Nephron progenitor cell (in vitro differentiated cells): ENCODE results near the gene PITPNC1.

ENCODE experiments used
- DNase-seq: peaks from one replicate; pipeline ENCODE4 v3.0.0; 2021
- H3K27ac Mint-ChIP-seq: 2 replicates; pipeline ENCODE4 v1.8.0; 2021; ENCODE audit warnings: mild to moderate bottlenecking, moderate library complexity, mixed read lengths
- H3K27me3 Mint-ChIP-seq: 2 replicates; pipeline ENCODE4 v1.8.0; 2021; ENCODE audit warnings: mild to moderate bottlenecking, low read depth, mixed read lengths; ENCODE audit not compliant: poor library complexity
- H3K36me3 Mint-ChIP-seq: 2 replicates; pipeline ENCODE4 v1.8.0; 2021; ENCODE audit warnings: low read depth, mixed read lengths
- H3K4me1 Mint-ChIP-seq: 2 replicates; pipeline ENCODE4 v1.8.0; 2021; ENCODE audit warnings: mixed read lengths
- H3K4me3 Mint-ChIP-seq: 2 replicates; pipeline ENCODE4 v1.8.0; 2021; ENCODE audit warnings: mild to moderate bottlenecking, moderate library complexity, mixed read lengths
- H3K9me3 Mint-ChIP-seq: 2 replicates; pipeline ENCODE4 v1.8.0; 2021; ENCODE audit warnings: mild to moderate bottlenecking, moderate library complexity, mixed read lengths
- TF ChIP-seq, protein P1 (sequence below): fragments of 200-600 bp; sonication (generic); IDR thresholded peaks from 2 replicates; pipeline ENCODE4 v1.5.0; 2021; ENCODE audit warnings: antibody characterized with exemption

Gene PITPNC1

DNA sequence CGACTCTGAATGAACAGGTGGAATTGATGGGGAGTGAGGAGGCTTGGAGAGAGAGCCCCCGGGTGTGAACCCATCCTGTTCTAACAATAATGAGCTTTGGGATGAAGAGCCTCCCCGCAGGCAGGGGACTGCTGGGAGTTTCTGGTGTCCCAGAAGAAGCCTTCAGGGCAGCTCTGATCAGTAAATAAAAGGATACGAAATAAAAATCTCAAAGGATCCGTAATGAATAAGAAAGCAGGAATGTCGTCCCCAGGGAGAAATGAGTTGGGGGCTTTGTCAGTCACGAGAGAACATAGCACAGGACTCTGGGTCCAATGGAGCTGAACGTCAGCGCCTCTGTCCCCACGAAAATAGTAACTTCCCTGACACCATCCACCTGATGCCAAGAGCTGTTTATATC lies 113.4 kb downstream of the PITPNC1 start:
- Mint-ChIP-seq H3K9me3 (peaks cover 2% of the 10 kb centered on the region), H3K4me1 (peaks cover 49% of the 10 kb centered on the region), H3K36me3 (no peaks in the 10 kb centered on the region), H3K27me3 (peaks cover 4% of the 10 kb centered on the region), H3K27ac (no peak overlapping the region), H3K4me3 (no peak overlapping the region)
- no peak for DNase-seq
- TF ChIP-seq, protein P1, sequence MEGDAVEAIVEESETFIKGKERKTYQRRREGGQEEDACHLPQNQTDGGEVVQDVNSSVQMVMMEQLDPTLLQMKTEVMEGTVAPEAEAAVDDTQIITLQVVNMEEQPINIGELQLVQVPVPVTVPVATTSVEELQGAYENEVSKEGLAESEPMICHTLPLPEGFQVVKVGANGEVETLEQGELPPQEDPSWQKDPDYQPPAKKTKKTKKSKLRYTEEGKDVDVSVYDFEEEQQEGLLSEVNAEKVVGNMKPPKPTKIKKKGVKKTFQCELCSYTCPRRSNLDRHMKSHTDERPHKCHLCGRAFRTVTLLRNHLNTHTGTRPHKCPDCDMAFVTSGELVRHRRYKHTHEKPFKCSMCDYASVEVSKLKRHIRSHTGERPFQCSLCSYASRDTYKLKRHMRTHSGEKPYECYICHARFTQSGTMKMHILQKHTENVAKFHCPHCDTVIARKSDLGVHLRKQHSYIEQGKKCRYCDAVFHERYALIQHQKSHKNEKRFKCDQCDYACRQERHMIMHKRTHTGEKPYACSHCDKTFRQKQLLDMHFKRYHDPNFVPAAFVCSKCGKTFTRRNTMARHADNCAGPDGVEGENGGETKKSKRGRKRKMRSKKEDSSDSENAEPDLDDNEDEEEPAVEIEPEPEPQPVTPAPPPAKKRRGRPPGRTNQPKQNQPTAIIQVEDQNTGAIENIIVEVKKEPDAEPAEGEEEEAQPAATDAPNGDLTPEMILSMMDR: no peak

DNA sequence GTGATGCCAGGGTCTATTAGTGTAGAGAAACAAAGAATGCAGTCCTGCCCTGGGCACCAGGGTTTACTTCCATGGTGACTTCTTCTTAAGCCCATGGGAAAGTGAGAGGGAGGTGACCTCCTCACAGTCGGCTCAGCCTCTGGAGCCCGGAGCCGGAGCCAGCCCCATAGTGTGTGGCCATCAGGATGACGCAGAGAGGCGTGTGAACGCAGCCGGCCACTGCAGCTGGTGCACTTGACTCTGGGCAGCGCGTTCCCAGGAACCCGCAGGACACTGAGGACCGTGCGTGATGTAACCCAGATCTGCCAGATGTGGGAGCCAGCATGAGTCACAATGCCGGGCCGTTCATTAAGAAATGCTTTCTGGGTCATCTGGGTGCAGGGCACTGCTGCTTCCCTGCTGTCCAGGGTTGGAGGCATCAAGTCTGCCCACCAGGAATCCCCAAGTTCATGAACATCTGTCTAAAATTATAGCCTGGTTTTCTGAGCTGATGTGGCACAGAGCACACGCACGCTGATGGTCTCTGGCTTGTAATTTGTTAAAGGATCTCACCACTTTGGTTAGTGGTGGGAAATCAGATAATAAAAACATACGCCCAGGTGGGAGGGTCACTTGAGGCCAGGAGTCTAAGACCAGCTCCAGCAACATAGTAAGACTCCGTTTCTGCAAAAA lies 114.1 kb downstream of the PITPNC1 start:
- peak; percentile 23 for DNase-seq
- peaks cover 5% of the 10 kb centered on the region for H3K9me3 Mint-ChIP-seq

DNA sequence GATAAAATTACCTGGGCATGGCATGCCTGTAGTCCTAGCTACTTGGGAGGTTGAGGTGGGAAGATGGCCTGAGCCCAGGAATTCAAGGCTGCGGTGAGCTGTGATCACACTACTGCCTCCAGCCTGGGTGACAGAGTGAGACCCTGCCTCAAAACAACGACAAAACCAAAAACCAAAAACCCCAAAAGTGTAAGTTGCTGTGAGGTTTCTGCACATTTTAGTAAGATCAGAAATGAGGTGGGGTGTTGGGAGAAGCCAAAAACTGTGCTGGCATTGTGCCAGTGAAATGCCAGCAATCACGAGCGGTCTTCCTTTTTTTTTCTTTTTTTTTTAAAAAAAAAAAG lies 114.6 kb downstream of the PITPNC1 start:
- Mint-ChIP-seq H3K9me3 (peaks cover 5% of the 10 kb centered on the region), H3K27ac (no peak overlapping the region), H3K4me3 (no peak overlapping the region), H3K4me1 (peaks cover 45% of the 10 kb centered on the region), H3K27me3 (peaks cover 4% of the 10 kb centered on the region), H3K36me3 (no peaks in the 10 kb centered on the region)
- DNase-seq: no peak
- TF ChIP-seq, protein P1: no peak

More for the DNA sequence above, 114.1 kb downstream of the PITPNC1 start:
- Mint-ChIP-seq H3K27ac (no peak overlapping the region), H3K4me3 (no peak overlapping the region), H3K27me3 (peaks cover 4% of the 10 kb centered on the region), H3K4me1 (peaks cover 49% of the 10 kb centered on the region), H3K36me3 (no peaks in the 10 kb centered on the region)
- TF ChIP-seq, protein P1: no peak

DNA sequence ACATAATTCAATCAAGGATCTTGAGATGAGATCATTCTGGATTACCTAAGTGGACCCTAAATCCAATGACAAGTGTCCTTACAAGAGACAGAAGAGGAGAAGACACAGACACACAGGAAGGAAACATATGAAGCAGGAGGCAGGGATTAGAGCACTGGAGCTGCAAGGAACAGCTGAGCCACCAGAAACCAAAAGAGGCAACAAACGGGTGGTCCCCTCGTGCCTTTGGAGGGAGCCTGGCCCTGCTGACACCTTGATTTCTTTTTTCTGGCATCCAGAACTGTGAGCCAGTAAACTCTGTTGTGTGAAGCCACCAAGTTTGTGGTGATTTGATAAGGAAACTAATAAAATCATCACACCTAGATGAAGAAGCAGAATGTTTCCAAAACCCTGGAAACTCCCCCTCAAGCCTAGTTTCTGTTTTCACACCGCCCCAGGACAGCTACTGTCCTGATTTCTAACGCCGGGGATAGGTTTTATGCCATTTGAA lies 115.2 kb downstream of the PITPNC1 start:
- no peak for DNase-seq
- H3K27me3 Mint-ChIP-seq: peaks cover 4% of the 10 kb centered on the region
- H3K4me3 Mint-ChIP-seq: no peak overlapping the region
- peaks cover 43% of the 10 kb centered on the region for H3K4me1 Mint-ChIP-seq
- peak overlapping the region; percentile 29 for H3K27ac Mint-ChIP-seq
- TF ChIP-seq, protein P1: no peak
- H3K36me3 Mint-ChIP-seq: no peaks in the 10 kb centered on the region
- peaks cover 5% of the 10 kb centered on the region for H3K9me3 Mint-ChIP-seq

DNA sequence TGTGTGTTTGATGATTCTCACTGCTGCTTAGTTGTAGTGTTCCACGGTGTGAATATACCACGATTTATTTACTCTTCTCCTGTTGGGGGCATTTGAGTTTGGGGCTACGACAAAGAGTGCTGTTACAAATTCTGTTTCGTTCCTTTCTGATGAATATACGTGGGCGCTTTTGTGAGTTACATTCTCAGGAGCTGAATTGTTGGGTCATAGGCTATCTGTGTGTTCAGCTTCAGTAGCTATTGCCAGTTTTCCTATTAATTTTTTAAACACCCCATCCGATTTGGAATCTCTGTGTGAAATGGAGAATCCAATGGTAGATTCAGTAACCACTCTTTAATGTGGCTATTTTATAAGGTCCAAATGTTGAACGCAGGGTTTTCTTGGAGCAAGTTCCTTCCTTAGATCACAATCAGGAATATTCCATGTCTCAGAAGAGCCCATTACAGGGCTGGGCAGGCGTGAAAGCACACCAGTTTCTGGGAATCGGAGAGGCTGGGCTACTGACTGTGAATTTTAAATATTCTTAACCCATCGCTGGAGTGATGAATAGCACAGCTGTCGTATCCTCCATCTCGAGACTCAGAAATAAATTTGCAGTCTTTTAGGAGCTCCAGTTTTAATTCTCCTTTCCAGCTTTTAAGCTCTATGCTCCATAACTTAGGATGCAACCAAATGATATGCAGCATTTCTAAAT lies 115.9 kb downstream of the PITPNC1 start:
- Mint-ChIP-seq H3K27me3 (peaks cover 4% of the 10 kb centered on the region), H3K36me3 (no peaks in the 10 kb centered on the region), H3K9me3 (peaks cover 5% of the 10 kb centered on the region), H3K4me1 (peaks cover 37% of the 10 kb centered on the region), H3K27ac (no peak overlapping the region), H3K4me3 (no peak overlapping the region)
- TF ChIP-seq, protein P1: no peak
- DNase-seq: no peak
